ENCODE measurements around the gene DIS3L. TPM values are rescaled to one million over a fixed set of nuclear protein-coding genes. Genes with fewer than 3 reads are reported as not detected.
A peak's percentile ranks its signal among the peaks of the same experiment; 100 is the strongest.

DIS3L gene
- total and polyA plus RNA-seq, 2 of the 13 experiments (the other 11 are each of a cell fraction or from before 2014, with no cell fraction given) = 21.0 to 50.5 TPM

DNA sequence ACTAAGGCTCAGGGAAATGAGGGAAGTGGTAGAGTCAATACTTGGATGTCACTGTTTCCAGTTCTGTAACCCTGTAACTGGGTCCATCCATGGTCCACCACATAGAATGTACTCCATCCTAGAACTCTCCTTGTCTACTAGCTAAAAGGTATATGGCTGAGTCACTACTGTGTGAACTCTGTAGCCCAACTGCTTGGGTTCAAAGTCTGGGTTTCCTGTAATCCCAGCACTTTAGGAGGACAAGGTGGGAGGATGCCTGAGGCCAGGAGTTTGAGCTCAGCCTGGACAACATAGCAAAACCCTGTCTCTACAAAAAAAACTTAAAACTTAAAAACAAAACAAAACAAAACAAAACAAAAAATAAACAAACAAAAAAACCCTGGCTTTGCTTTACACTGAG lies 5.3 kb upstream of the DIS3L start (continued):
- TF ChIP-seq, protein P1, sequence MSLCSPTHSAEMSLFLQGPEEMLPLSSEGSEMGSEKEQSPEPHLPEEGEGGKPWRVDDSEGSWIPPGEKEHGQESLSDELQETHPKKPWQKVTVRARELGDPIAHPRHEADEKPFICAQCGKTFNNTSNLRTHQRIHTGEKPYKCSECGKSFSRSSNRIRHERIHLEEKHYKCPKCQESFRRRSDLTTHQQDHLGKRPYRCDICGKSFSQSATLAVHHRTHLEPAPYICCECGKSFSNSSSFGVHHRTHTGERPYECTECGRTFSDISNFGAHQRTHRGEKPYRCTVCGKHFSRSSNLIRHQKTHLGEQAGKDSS (CRISPR knock-in tag; IDR thresholded peaks at IDR 0.05; ENCODE audit: borderline replicate concordance, low read depth) = no peak
- TF ChIP-seq THAP9 (CRISPR knock-in tag; IDR thresholded peaks at IDR 0.05; ENCODE audit: borderline replicate concordance) = no peak
- no peak for TF ChIP-seq ZNF629 (CRISPR knock-in tag; conservative IDR thresholded peaks at IDR 0.05)
- TF ChIP-seq, protein P2, sequence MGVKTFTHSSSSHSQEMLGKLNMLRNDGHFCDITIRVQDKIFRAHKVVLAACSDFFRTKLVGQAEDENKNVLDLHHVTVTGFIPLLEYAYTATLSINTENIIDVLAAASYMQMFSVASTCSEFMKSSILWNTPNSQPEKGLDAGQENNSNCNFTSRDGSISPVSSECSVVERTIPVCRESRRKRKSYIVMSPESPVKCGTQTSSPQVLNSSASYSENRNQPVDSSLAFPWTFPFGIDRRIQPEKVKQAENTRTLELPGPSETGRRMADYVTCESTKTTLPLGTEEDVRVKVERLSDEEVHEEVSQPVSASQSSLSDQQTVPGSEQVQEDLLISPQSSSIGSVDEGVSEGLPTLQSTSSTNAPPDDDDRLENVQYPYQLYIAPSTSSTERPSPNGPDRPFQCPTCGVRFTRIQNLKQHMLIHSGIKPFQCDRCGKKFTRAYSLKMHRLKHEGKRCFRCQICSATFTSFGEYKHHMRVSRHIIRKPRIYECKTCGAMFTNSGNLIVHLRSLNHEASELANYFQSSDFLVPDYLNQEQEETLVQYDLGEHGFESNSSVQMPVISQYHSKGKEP (CRISPR knock-in tag; IDR thresholded peaks at IDR 0.05) = no peak
- no peak for TF ChIP-seq STAT5B (CRISPR knock-in tag; IDR thresholded peaks at IDR 0.05)
- no peak for TF ChIP-seq ZNF276 (CRISPR knock-in tag; IDR thresholded peaks at IDR 0.05; ENCODE audit: low read depth)
- TF ChIP-seq ZBTB14 (CRISPR knock-in tag; IDR thresholded peaks at IDR 0.05) = no peak
- peak; percentile 53; the same call in 1 of the 2 replicates for TF ChIP-seq NCOR1 (IDR thresholded peaks at IDR 0.05; ENCODE audit: borderline replicate concordance, low read length)
- TF ChIP-seq, protein P3, sequence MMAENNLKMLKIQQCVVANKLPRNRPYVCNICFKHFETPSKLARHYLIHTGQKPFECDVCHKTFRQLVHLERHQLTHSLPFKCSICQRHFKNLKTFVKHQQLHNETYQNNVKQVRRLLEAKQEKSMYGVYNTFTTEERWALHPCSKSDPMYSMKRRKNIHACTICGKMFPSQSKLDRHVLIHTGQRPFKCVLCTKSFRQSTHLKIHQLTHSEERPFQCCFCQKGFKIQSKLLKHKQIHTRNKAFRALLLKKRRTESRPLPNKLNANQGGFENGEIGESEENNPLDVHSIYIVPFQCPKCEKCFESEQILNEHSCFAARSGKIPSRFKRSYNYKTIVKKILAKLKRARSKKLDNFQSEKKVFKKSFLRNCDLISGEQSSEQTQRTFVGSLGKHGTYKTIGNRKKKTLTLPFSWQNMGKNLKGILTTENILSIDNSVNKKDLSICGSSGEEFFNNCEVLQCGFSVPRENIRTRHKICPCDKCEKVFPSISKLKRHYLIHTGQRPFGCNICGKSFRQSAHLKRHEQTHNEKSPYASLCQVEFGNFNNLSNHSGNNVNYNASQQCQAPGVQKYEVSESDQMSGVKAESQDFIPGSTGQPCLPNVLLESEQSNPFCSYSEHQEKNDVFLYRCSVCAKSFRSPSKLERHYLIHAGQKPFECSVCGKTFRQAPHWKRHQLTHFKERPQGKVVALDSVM (CRISPR knock-in tag; IDR thresholded peaks at IDR 0.05) = peak; percentile 94
- peak; percentile 43; the same call in 1 of the 2 replicates for TF ChIP-seq GATAD2A (CRISPR knock-in tag; IDR thresholded peaks at IDR 0.05)
- TF ChIP-seq ETV5 (CRISPR knock-in tag; IDR thresholded peaks at IDR 0.05; ENCODE audit: borderline replicate concordance) = peak; percentile 40; the same call in 1 of the 2 replicates
- no peak for TF ChIP-seq IRF1 (CRISPR knock-in tag; IDR thresholded peaks at IDR 0.05; ENCODE audit: low read depth)
- no peak for TF ChIP-seq BRD4 (CRISPR knock-in tag; IDR thresholded peaks at IDR 0.05)
- TF ChIP-seq HOXA9 (CRISPR knock-in tag; IDR thresholded peaks at IDR 0.05; ENCODE audit: borderline replicate concordance) = no peak
- TF ChIP-seq HDAC2 (CRISPR knock-in tag; IDR thresholded peaks at IDR 0.05) = peak; percentile 47; the same call in 1 of the 2 replicates
- TF ChIP-seq SNAI1 (CRISPR knock-in tag; IDR thresholded peaks at IDR 0.05; ENCODE audit: borderline replicate concordance) = no peak
- no peak for TF ChIP-seq PRMT3 (CRISPR knock-in tag; IDR thresholded peaks at IDR 0.05; ENCODE audit: borderline replicate concordance, low read depth)
- no peak for TF ChIP-seq TCF12 (IDR thresholded peaks at IDR 0.05)
- no peak for TF ChIP-seq TCF12 (CRISPR knock-in tag; IDR thresholded peaks at IDR 0.05)

Measured in HepG2 (cell line).